CD8-positive, alpha-beta memory T cell (primary cell): ENCODE data around the gene CNTLN. TPM values are rescaled to one million over a fixed set of nuclear protein-coding genes. Genes with fewer than 3 reads are reported as not detected.

Source experiments
- CTCF ChIA-PET: fragments of 350-600 bp; sonication (Branson Sonifier 250); formaldehyde crosslinking; loops from one replicate; lab custom pipeline; 2021; ENCODE audit warnings: antibody characterized with exemption; lab: Charles Lee
- POLR2A ChIA-PET: fragments of 350-600 bp; sonication (Branson Sonifier 250); formaldehyde crosslinking; loops from one replicate; lab custom pipeline; 2021; ENCODE audit warnings: antibody characterized with exemption; lab: Charles Lee
- DNase-seq, 5 donors: peaks; one replicate each; pipeline versions ENCODE4 v3.0.0 to v3.0.0-alpha.2; 2020 to 2022; ENCODE audit warnings: mixed read lengths in 1 of 5
- H3K27ac ChIP-seq: one replicate; pipeline ENCODE4 v1.7.0; 2013; ENCODE audit warnings: low read depth, mild to moderate bottlenecking, low read length, moderate library complexity
- H3K27me3 ChIP-seq: 2 replicates; pipeline ENCODE4 v1.7.0; 2013; ENCODE audit warnings: low read length, mild to moderate bottlenecking; ENCODE audit not compliant: insufficient read depth, poor library complexity, severe bottlenecking
- H3K36me3 ChIP-seq: 2 replicates; pipeline ENCODE4 v1.7.0; 2013; ENCODE audit warnings: mild to moderate bottlenecking, low read length, moderate library complexity; ENCODE audit not compliant: insufficient read depth
- H3K4me1 ChIP-seq: 2 replicates; pipeline ENCODE4 v1.7.0; 2013; ENCODE audit warnings: mild to moderate bottlenecking, low read length, moderate library complexity; ENCODE audit not compliant: insufficient read depth
- H3K4me3 ChIP-seq: 2 replicates; pipeline ENCODE4 v1.7.0; 2013; ENCODE audit warnings: mild to moderate bottlenecking, low read length
- H3K9me3 ChIP-seq: 2 replicates; pipeline ENCODE4 v1.7.0; 2013; ENCODE audit warnings: mild to moderate bottlenecking, low read length
- H3K27ac Mint-ChIP-seq, 8 donors: one replicate each; pipeline ENCODE4 v1.8.0; 2020 to 2021; ENCODE audit warnings: mixed read lengths in 8 of 8, mild to moderate bottlenecking in 6 of 8, inconsistent platforms in 3 of 8, moderate library complexity in 3 of 8
- H3K27me3 Mint-ChIP-seq, 2 donors: one replicate each; pipeline ENCODE4 v1.8.0; 2020 to 2021; ENCODE audit warnings: mixed read lengths in 2 of 2, mild to moderate bottlenecking in 1 of 2, moderate library complexity in 1 of 2
- H3K36me3 Mint-ChIP-seq, 3 donors: one replicate each; pipeline ENCODE4 v1.8.0; 2020 to 2021; ENCODE audit warnings: mixed read lengths in 3 of 3, inconsistent platforms in 1 of 3, mild to moderate bottlenecking in 1 of 3
- H3K4me1 Mint-ChIP-seq, 3 donors: one replicate each; pipeline ENCODE4 v1.8.0; 2020 to 2021; ENCODE audit warnings: mixed read lengths in 3 of 3, inconsistent platforms in 1 of 3, mild to moderate bottlenecking in 1 of 3
- H3K4me3 Mint-ChIP-seq, 7 donors: one replicate each; pipeline ENCODE4 v1.8.0; 2020 to 2021; ENCODE audit warnings: mixed read lengths in 7 of 7, mild to moderate bottlenecking in 6 of 7, moderate library complexity in 4 of 7, inconsistent platforms in 2 of 7
- H3K9me3 Mint-ChIP-seq, 5 donors: one replicate each; pipeline ENCODE4 v1.8.0; 2020 to 2022; ENCODE audit warnings: mixed read lengths in 5 of 5, mild to moderate bottlenecking in 3 of 5, moderate library complexity in 2 of 5, inconsistent platforms in 1 of 5
- polyA plus RNA-seq: library from polyadenylated mRNA; unstranded; fragments of 300-500 nt; fragmentation: Illumina TruSeq; gene quantifications from one replicate; pipeline ENCODE4 v1.2.3, GENCODE V29; 2021
- total RNA-seq, 2 experiments: library from RNA; stranded (reverse); gene quantifications; one replicate each; pipeline ENCODE4 v1.2.3, GENCODE V29; 2021

The CNTLN gene
- total and polyA plus RNA-seq, 3 experiments from 2014 or later: 0.20 to 0.24 TPM; not detected in 1

- H3K27ac ChIP-seq: no peak overlapping the region
- no peak overlapping the region for H3K4me3 ChIP-seq
- H3K9me3 ChIP-seq: no peaks in the 10 kb centered on the region
- Mint-ChIP-seq H3K27ac (peak overlapping the region in 1 of 8 donors; percentile 12), H3K9me3 (peaks cover 10 to 35% (median 16%) of the 10 kb centered on the region in 5 donors), H3K36me3 (peaks cover 0 to 2% (median 0%) of the 10 kb centered on the region in 3 donors), H3K4me1 (no peaks in the 10 kb centered on the region), H3K4me3 (no peak overlapping the region), H3K27me3 (peaks cover 0 to 4% of the 10 kb centered on the region in 2 donors)
- ChIA-PET POLR2A (no interaction called here), CTCF (no interaction called here)
- H3K4me1 ChIP-seq: no peaks in the 10 kb centered on the region
- no peaks in the 10 kb centered on the region for H3K36me3 ChIP-seq
- DNase-seq: no peak
- H3K27me3 ChIP-seq: no peaks in the 10 kb centered on the region
Observed at GRCh38 chr9:17291766-17292165, 156.9 kb downstream of the CNTLN start.

- H3K9me3 ChIP-seq: no peaks in the 10 kb centered on the region
- H3K9me3 Mint-ChIP-seq: peaks cover 10 to 35% (median 16%) of the 10 kb centered on the region in 5 donors
- H3K36me3 Mint-ChIP-seq: peaks cover 0 to 2% (median 0%) of the 10 kb centered on the region in 3 donors
Observed at GRCh38 chr9:17293685-17294084, 158.8 kb downstream of the CNTLN start.

DNA sequence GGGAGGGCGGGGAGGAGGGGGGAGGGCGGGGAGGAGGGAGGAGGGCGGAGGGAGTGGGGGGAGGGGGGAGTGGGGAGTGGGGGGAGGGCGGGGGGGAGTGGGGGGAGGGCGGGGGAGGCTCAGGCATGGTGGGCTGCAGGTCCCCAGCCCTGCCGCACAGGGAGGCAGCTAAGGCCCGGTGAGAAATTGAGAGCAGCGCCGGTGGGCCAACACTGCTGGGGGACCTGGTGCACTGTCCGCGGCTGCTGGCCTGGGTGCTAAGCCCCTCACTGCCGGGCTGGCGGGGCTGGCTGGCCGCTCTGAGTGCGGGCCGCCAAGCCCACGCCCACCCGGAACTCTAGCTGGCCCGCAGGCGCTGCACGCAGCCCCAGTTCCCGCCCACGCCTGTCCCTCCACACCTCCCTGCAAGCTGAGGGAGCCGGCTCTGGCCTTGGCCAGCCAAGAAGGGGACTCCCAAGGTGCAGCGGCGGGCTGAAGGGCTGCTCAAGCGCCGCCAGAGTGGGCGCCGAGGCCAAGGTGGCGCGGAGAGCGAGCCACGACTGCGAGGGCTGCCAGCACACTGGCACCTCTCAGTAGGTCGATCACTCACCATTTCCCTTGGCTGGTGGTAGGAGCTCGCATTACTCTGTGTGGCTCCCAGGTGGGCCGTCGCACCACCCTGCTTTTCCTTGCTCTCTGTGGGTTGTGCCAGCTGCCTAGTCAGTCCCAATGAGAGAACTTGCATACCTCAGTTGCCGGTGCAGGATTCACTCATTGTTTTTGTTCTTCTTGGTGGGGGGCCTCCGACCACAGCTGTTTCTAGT, 160.2 kb downstream of the CNTLN start:
- DNase-seq: no peak
- Histone ChIP-seq H3K4me3 (no peak overlapping the region), H3K9me3 (no peaks in the 10 kb centered on the region), H3K4me1 (no peaks in the 10 kb centered on the region), H3K27me3 (no peaks in the 10 kb centered on the region), H3K27ac (no peak overlapping the region), H3K36me3 (no peaks in the 10 kb centered on the region)
- peaks cover 0 to 2% (median 0%) of the 10 kb centered on the region in 3 donors for H3K36me3 Mint-ChIP-seq
- ChIA-PET POLR2A (no interaction called here), CTCF (no interaction called here)
- H3K4me1 Mint-ChIP-seq: no peaks in the 10 kb centered on the region
- peaks cover 0 to 4% of the 10 kb centered on the region in 2 donors for H3K27me3 Mint-ChIP-seq
- H3K27ac Mint-ChIP-seq: no peak overlapping the region
- no peak overlapping the region for H3K4me3 Mint-ChIP-seq
- peaks cover 10 to 38% (median 19%) of the 10 kb centered on the region in 5 donors for H3K9me3 Mint-ChIP-seq

More at GRCh38 chr9:17293685-17294084, 158.8 kb downstream of the CNTLN start:
- no peak overlapping the region for H3K27ac Mint-ChIP-seq
- no peak for DNase-seq
- no peaks in the 10 kb centered on the region for H3K4me1 Mint-ChIP-seq
- ChIA-PET CTCF (no interaction called here), POLR2A (no interaction called here)
- Histone ChIP-seq H3K36me3 (no peaks in the 10 kb centered on the region), H3K27me3 (no peaks in the 10 kb centered on the region), H3K27ac (no peak overlapping the region), H3K4me1 (no peaks in the 10 kb centered on the region), H3K4me3 (no peak overlapping the region)
- no peak overlapping the region for H3K4me3 Mint-ChIP-seq
- peaks cover 0 to 4% of the 10 kb centered on the region in 2 donors for H3K27me3 Mint-ChIP-seq

DNA sequence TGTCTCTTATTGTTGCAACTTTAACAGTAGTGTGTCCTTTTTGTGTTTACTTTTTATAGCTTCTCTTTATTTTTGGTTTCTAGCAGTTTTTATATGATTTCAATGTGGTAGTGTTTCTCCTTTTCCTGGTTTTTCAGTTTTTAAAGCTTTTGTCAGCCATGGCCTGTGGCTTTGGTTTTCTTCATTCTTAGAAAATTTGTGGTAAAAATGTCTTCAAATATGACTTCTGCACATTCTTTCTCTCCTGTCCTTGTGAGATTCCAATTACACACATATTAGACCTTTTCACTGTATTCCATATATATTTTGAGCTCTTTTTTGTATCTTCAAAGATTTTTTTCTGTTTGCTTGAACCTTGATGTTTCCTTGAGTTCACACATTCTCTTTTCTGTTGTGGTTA, 180.5 kb downstream of the CNTLN start:
- Mint-ChIP-seq H3K27ac (no peak overlapping the region), H3K27me3 (peaks cover 0 to 2% of the 10 kb centered on the region in 2 donors), H3K9me3 (peaks cover 9 to 37% (median 23%) of the 10 kb centered on the region in 5 donors), H3K4me3 (no peak overlapping the region), H3K4me1 (no peaks in the 10 kb centered on the region), H3K36me3 (no peaks in the 10 kb centered on the region)
- Histone ChIP-seq H3K4me3 (no peak overlapping the region), H3K27me3 (no peaks in the 10 kb centered on the region), H3K27ac (no peak overlapping the region), H3K4me1 (no peaks in the 10 kb centered on the region), H3K36me3 (no peaks in the 10 kb centered on the region), H3K9me3 (no peaks in the 10 kb centered on the region)
- POLR2A ChIA-PET: no interaction called here
- CTCF ChIA-PET: no interaction called here
- no peak for DNase-seq

GRCh38 chr9:17318821-17319320, 184.0 kb downstream of the CNTLN start:
- Histone ChIP-seq H3K4me1 (no peaks in the 10 kb centered on the region), H3K36me3 (no peaks in the 10 kb centered on the region), H3K27ac (no peak overlapping the region), H3K4me3 (no peak overlapping the region), H3K9me3 (no peaks in the 10 kb centered on the region), H3K27me3 (no peaks in the 10 kb centered on the region)
- no peak overlapping the region for H3K27ac Mint-ChIP-seq
- H3K36me3 Mint-ChIP-seq: no peaks in the 10 kb centered on the region
- ChIA-PET CTCF (no interaction called here), POLR2A (no interaction called here)
- no peak for DNase-seq
- H3K9me3 Mint-ChIP-seq: peaks cover 7 to 31% (median 28%) of the 10 kb centered on the region in 5 donors
- H3K4me3 Mint-ChIP-seq: no peak overlapping the region
- H3K27me3 Mint-ChIP-seq: peaks cover 0 to 2% of the 10 kb centered on the region in 2 donors
- H3K4me1 Mint-ChIP-seq: no peaks in the 10 kb centered on the region

- H3K27me3 Mint-ChIP-seq: peaks cover 0 to 2% of the 10 kb centered on the region in 2 donors
- POLR2A ChIA-PET: no interaction called here
- no peaks in the 10 kb centered on the region for H3K4me1 Mint-ChIP-seq
- H3K27ac Mint-ChIP-seq: no peak overlapping the region
- CTCF ChIA-PET: no interaction called here
- Histone ChIP-seq H3K4me1 (no peaks in the 10 kb centered on the region), H3K9me3 (no peaks in the 10 kb centered on the region), H3K4me3 (no peak overlapping the region), H3K27ac (no peak overlapping the region), H3K27me3 (no peaks in the 10 kb centered on the region), H3K36me3 (no peaks in the 10 kb centered on the region)
- peaks cover 3 to 34% (median 28%) of the 10 kb centered on the region in 5 donors for H3K9me3 Mint-ChIP-seq
- no peak for DNase-seq
- H3K4me3 Mint-ChIP-seq: no peak overlapping the region
- H3K36me3 Mint-ChIP-seq: no peaks in the 10 kb centered on the region
Observed at GRCh38 chr9:17319864-17320263, 185.0 kb downstream of the CNTLN start.

- H3K4me3 ChIP-seq: no peak overlapping the region
- H3K27me3 Mint-ChIP-seq: no peaks in the 10 kb centered on the region
- H3K4me1 ChIP-seq: no peaks in the 10 kb centered on the region
- CTCF ChIA-PET: no interaction called here
- H3K27ac ChIP-seq: no peak overlapping the region
- no peaks in the 10 kb centered on the region for H3K27me3 ChIP-seq
- no peaks in the 10 kb centered on the region for H3K9me3 ChIP-seq
- POLR2A ChIA-PET: interaction anchor here (0.7 kb wide), 1 partner anchor 30 kb away, joined by 3 read pairs; no protein-coding TSS in a partner anchor
- peaks cover 0 to 20% (median 9%) of the 10 kb centered on the region in 5 donors for H3K9me3 Mint-ChIP-seq
- no peak overlapping the region for H3K4me3 Mint-ChIP-seq
- no peaks in the 10 kb centered on the region for H3K4me1 Mint-ChIP-seq
- no peak overlapping the region for H3K27ac Mint-ChIP-seq
- H3K36me3 Mint-ChIP-seq: no peaks in the 10 kb centered on the region
- DNase-seq: no peak
- H3K36me3 ChIP-seq: no peaks in the 10 kb centered on the region
Observed at GRCh38 chr9:17322882-17323864, 188.3 kb downstream of the CNTLN start.
